Activated naive CD8-positive, alpha-beta T cell treated with anti-CD3 and anti-CD28 coated beads, Interleukin-2, amount 10 ng/mL, durations not matched to agents 7 days and 5 days (primary cell): ENCODE data around the gene RSPH1. TPM values are rescaled to one million over a fixed set of nuclear protein-coding genes. Genes with fewer than 3 reads are reported as not detected.

Experiments
- ATAC-seq: fragments of 150-1000 bp; cut with Tn5 transposase; one replicate; pipeline ENCODE4 v1.10.0; 2021; ENCODE audit warnings: low read depth, moderate library complexity
- POLR2A ChIA-PET: fragments of 350-600 bp; sonication (Branson Sonifier 250); formaldehyde crosslinking; loops from one replicate; lab custom pipeline; 2021; ENCODE audit warnings: antibody characterized with exemption; lab: Charles Lee
- DNase-seq: peaks from one replicate; pipeline ENCODE4 v3.0.0; 2021
- H3K27ac Mint-ChIP-seq: one replicate; pipeline ENCODE4 v1.8.0; 2022; ENCODE audit warnings: mild to moderate bottlenecking, mixed read lengths
- H3K27me3 Mint-ChIP-seq: one replicate; pipeline ENCODE4 v1.8.0; 2022; ENCODE audit warnings: mild to moderate bottlenecking, moderate library complexity, mixed read lengths
- H3K36me3 Mint-ChIP-seq: one replicate; pipeline ENCODE4 v1.8.0; 2021; ENCODE audit warnings: mild to moderate bottlenecking, mixed read lengths
- H3K4me1 Mint-ChIP-seq: one replicate; pipeline ENCODE4 v1.8.0; 2021; ENCODE audit warnings: mixed read lengths
- H3K4me3 Mint-ChIP-seq: one replicate; pipeline ENCODE4 v1.8.0; 2022; ENCODE audit warnings: mild to moderate bottlenecking, moderate library complexity, mixed read lengths
- H3K9me3 Mint-ChIP-seq: one replicate; pipeline ENCODE4 v1.8.0; 2021; ENCODE audit warnings: mixed read lengths
- total RNA-seq, 2 experiments: library from RNA; stranded (reverse); gene quantifications; one replicate each; pipeline ENCODE4 v1.2.3, GENCODE V29; 2021

Gene RSPH1
- total RNA-seq, 2 experiments from 2014 or later: not detected

GRCh38 chr21:42447732-42448131 lies 48.3 kb downstream of the RSPH1 start:
- no peak for DNase-seq
- no peaks in the 10 kb centered on the region for H3K27me3 Mint-ChIP-seq
- ATAC-seq: no peak
- H3K36me3 Mint-ChIP-seq: peaks cover 15% of the 10 kb centered on the region
- no peaks in the 10 kb centered on the region for H3K9me3 Mint-ChIP-seq
- peak overlapping the region; percentile 56 for H3K27ac Mint-ChIP-seq
- H3K4me3 Mint-ChIP-seq: no peak overlapping the region
- peaks cover 23% of the 10 kb centered on the region for H3K4me1 Mint-ChIP-seq
- POLR2A ChIA-PET: interaction anchor here (1.5 kb wide), 1 partner anchor 44 kb away, joined by 7 read pairs; the partner anchor contains the start of gene UBASH3A

DNA sequence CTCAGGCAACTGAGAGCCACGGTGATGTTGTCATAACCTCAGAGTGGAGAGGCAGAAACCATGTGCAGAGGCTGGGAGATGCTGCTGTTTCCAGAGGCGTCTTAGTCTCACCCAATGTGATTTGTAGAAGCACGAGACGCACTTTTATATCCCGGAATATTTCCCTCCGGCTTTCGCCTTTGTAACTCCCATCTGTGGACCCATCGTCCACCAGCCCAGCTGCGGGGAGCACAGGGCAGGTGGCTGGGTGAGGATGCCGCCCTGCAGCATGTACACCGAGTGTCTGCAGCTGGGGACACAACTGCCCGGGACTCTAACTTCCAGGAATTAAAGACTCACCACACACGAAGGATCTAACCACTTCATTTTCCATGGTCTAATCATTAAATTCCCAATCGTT lies 48.8 kb downstream of the RSPH1 start:
- H3K27me3 Mint-ChIP-seq: no peaks in the 10 kb centered on the region
- ATAC-seq (no peak), DNase-seq (no peak)
- no peak overlapping the region for H3K4me3 Mint-ChIP-seq
- POLR2A ChIA-PET: no interaction called here
- H3K9me3 Mint-ChIP-seq: no peaks in the 10 kb centered on the region
- H3K4me1 Mint-ChIP-seq: peaks cover 23% of the 10 kb centered on the region
- peaks cover 16% of the 10 kb centered on the region for H3K36me3 Mint-ChIP-seq
- no peak overlapping the region for H3K27ac Mint-ChIP-seq

GRCh38 chr21:42446531-42446930 lies 49.5 kb downstream of the RSPH1 start:
- POLR2A ChIA-PET: interaction anchor here (1.1 kb wide), 1 partner anchor 25 kb away, joined by 5 read pairs; no protein-coding TSS in a partner anchor
- peak overlapping the region; percentile 8 for H3K27ac Mint-ChIP-seq
- no peaks in the 10 kb centered on the region for H3K27me3 Mint-ChIP-seq
- ATAC-seq (no peak), DNase-seq (no peak)
- H3K9me3 Mint-ChIP-seq: no peaks in the 10 kb centered on the region
- H3K4me1 Mint-ChIP-seq: peaks cover 23% of the 10 kb centered on the region
- H3K36me3 Mint-ChIP-seq: peaks cover 20% of the 10 kb centered on the region
- H3K4me3 Mint-ChIP-seq: no peak overlapping the region

- Mint-ChIP-seq H3K4me1 (peaks cover 18% of the 10 kb centered on the region), H3K36me3 (peaks cover 29% of the 10 kb centered on the region), H3K4me3 (no peak overlapping the region), H3K27ac (no peak overlapping the region), H3K27me3 (no peaks in the 10 kb centered on the region), H3K9me3 (no peaks in the 10 kb centered on the region)
- no peak for ATAC-seq
- POLR2A ChIA-PET: interaction anchor here (0.8 to 1.1 kb wide), 2 partner anchors 24 to 42 kb away, joined by 3 to 5 read pairs; partner anchors contain the start of gene UBASH3A
- DNase-seq: no peak
Observed at GRCh38 chr21:42445311-42445710, 50.7 kb downstream of the RSPH1 start.

GRCh38 chr21:42444745-42445059 lies 51.3 kb downstream of the RSPH1 start:
- H3K4me1 Mint-ChIP-seq: peaks cover 16% of the 10 kb centered on the region
- no peaks in the 10 kb centered on the region for H3K27me3 Mint-ChIP-seq
- H3K36me3 Mint-ChIP-seq: peaks cover 34% of the 10 kb centered on the region
- no peak overlapping the region for H3K4me3 Mint-ChIP-seq
- ATAC-seq (no peak), DNase-seq (no peak)
- H3K27ac Mint-ChIP-seq: no peak overlapping the region
- POLR2A ChIA-PET: interaction anchor here (0.8 kb wide), 1 partner anchor 58 kb away, joined by 3 read pairs; no protein-coding TSS in a partner anchor
- H3K9me3 Mint-ChIP-seq: no peaks in the 10 kb centered on the region

DNA sequence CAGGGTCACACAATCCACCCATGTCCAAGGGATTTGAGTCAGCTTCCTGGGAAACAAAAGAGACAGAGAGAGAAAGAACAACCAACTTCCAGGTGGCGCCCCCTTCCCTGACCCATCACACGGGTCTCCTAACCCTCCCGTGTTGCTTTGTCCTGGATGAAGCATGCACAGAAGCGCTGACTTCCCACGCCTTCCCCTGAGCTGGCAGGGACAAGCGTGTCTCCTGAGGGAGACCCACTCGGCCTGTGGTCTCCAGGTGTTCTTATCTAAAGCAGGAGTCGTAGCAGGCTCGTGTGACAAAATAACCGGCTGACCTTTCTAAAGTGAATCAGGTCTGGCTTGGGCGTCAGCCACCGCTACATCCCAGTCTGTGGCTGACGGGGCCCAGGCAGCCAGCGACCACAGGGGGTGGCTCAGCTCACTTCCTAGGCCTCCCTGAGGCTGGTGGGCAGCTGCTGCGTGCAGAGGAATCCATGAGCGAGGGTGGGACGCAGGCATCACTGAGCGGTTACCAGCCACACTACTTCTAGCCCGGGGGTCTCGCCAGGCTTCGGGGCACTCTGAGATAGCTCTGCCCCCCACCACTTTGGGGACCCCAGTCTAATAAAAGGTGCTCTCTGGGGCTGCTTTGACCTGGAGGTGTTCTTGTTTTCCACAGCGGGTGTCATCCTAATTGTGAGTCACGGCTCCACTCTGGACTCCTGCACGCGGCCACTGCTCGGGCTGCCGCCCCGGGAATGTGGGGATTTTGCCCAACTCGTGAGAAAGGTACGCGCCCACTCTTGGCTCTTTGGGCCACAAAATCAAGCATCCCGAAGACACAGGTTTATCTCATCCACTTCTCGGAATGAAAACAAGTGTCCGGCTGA lies 51.9 kb downstream of the RSPH1 start:
- Mint-ChIP-seq H3K9me3 (no peaks in the 10 kb centered on the region), H3K27me3 (no peaks in the 10 kb centered on the region), H3K36me3 (peaks cover 40% of the 10 kb centered on the region), H3K27ac (no peak overlapping the region), H3K4me1 (peaks cover 20% of the 10 kb centered on the region), H3K4me3 (no peak overlapping the region)
- DNase-seq: no peak
- ATAC-seq: no peak
- POLR2A ChIA-PET: interaction anchor here (0.8 kb wide), 1 partner anchor 57 kb away, joined by 3 read pairs; no protein-coding TSS in a partner anchor

- no peak for ATAC-seq
- no peak overlapping the region for H3K27ac Mint-ChIP-seq
- H3K4me1 Mint-ChIP-seq: peaks cover 20% of the 10 kb centered on the region
- POLR2A ChIA-PET: no interaction called here
- no peaks in the 10 kb centered on the region for H3K9me3 Mint-ChIP-seq
- H3K27me3 Mint-ChIP-seq: no peaks in the 10 kb centered on the region
- H3K36me3 Mint-ChIP-seq: peaks cover 47% of the 10 kb centered on the region
- DNase-seq: no peak
- no peak overlapping the region for H3K4me3 Mint-ChIP-seq
Observed at GRCh38 chr21:42443181-42443785, 52.7 kb downstream of the RSPH1 start.

DNA sequence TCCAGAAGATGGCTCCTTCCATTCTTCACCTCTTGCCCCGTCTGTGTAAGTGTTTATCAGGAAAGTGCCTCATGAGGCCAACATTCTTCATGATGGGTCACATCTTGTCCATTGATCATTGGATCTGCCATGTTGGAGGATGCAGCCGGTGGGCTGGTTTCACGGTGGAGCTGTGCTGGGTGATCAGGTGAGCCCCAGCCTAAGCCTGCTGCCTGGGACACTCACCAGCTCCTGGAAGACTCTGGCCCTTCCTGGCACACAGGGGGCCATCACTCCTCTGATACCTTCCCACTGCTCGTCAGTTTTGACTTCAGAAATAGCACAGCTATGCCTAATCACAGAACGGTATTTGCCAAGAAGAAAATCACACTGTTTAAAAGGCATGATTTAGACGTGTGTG lies 54.1 kb downstream of the RSPH1 start:
- Mint-ChIP-seq H3K36me3 (peaks cover 48% of the 10 kb centered on the region), H3K27me3 (no peaks in the 10 kb centered on the region), H3K9me3 (no peaks in the 10 kb centered on the region), H3K4me3 (no peak overlapping the region), H3K4me1 (peaks cover 24% of the 10 kb centered on the region), H3K27ac (peak overlapping the region; percentile 35)
- ATAC-seq: no peak
- no peak for DNase-seq
- POLR2A ChIA-PET: interaction anchor here (1.4 kb wide), 2 partner anchors 38 to 49 kb away, joined by 3 read pairs; no protein-coding TSS in a partner anchor

DNA sequence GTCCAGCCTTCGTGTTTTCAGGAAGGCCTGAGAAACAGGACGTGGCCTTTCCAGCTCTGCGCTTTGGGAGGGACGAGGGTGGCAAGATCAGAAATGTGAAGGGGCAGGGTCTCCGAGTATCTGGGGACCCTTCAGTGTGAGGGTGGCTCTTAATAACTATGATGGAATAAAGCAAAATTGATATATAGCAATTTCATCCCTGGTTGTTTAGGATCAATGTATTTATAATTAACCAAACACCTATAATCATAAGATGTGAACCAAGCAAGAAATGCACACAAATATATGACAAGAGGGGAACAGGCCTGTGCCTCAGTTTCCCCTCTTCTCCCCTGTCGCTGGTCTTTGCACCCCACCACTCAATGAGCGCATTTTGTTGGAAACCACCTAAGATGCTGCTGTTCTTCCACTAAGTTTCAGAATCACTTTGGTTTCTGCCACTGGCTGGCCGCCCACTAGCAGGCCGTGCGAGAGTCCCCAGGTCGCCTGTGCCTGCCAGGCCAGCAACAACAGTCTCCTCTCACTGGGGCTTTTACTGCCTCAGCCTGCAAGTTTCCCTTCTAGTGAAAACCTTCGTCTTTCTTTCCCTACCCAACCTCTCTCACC lies 55.7 kb downstream of the RSPH1 start:
- POLR2A ChIA-PET: no interaction called here
- no peak for DNase-seq
- no peak overlapping the region for H3K4me3 Mint-ChIP-seq
- peaks cover 56% of the 10 kb centered on the region for H3K36me3 Mint-ChIP-seq
- peaks cover 2% of the 10 kb centered on the region for H3K9me3 Mint-ChIP-seq
- ATAC-seq: no peak
- peak overlapping the region; percentile 75 for H3K27ac Mint-ChIP-seq
- H3K27me3 Mint-ChIP-seq: no peaks in the 10 kb centered on the region
- H3K4me1 Mint-ChIP-seq: peaks cover 26% of the 10 kb centered on the region

DNA sequence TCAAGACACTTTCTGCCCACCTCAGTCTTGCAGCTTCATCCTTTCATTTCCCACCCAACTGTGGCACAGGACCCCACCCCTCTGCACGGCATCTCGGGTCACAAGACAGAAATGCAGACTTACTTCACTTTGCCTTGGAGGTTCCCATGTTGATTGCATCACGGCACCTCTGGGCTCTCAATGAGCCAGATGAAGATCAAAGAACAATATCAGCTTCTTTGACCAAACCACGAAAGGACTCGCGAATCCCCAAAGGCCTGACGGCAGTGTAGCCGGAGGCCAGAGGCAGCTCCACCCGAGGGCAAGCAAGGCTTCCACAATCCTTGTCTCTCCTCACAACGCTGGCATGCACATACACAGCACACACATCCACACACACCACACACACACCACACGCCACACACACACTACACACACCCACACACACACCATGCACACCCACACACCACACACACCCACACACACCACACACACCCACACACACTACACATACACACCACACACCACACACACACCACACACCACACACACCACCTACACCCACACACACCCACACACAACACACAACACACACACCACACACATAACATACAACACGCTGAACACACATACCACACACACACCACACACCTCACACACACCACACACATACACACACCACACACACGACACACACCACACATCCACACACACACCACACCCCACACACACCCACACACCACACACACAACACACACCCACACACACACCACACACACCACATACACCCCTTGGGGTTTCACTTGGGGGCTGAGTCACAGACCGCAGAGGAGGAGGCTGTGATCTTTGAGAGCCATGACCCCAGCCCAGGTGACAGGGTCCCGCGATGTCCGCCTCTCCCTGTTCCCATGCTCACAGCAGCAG lies 56.5 kb downstream of the RSPH1 start:
- no peaks in the 10 kb centered on the region for H3K27me3 Mint-ChIP-seq
- H3K4me3 Mint-ChIP-seq: no peak overlapping the region
- H3K9me3 Mint-ChIP-seq: peaks cover 2% of the 10 kb centered on the region
- H3K36me3 Mint-ChIP-seq: peaks cover 63% of the 10 kb centered on the region
- POLR2A ChIA-PET: no interaction called here
- peak overlapping the region; percentile 75 for H3K27ac Mint-ChIP-seq
- H3K4me1 Mint-ChIP-seq: peaks cover 33% of the 10 kb centered on the region
- ATAC-seq: peak; percentile 7
- no peak for DNase-seq

DNA sequence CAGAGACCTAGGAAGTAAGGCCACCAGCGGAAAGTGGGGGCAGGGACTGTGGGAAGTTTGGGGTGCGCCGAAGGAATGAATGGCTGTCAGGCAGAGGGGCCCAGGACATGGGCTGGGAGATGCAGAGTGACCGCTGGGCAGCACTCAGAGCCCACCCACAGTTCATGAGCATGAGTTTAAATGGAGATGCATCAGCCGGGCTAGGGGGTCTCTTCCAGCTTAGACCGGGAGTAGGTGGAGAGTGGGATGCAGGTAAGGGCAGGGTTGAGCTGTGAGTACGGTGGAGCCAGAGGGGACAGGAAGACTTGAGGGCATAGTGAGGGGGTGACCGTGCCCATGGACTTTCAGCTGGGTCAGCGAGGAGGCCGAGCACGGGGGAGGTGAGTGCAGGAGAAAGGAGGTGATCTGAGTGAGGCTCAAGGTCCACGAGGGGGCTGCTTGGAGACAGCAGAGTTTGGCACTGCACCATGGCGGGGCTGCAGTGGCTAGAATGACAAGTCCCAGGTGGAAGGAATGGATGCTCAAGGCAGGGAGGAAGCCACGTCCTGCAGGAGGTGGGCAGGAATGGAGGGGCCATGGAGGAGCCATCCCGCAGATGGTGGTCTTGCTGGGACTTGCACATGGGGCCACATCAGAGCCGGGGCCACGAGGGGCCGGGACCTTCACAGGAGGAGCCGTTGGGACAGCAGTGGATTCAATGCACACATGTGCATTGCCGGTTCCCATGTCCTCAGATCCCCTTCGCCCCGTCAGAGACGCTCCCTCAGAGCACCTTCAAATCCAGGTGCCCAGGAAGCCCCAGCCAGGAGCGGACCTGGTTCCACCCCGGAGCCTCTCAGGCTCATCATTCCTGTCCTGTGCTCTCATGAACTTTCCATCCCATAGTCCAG lies 57.5 kb downstream of the RSPH1 start:
- POLR2A ChIA-PET: no interaction called here
- ATAC-seq: no peak
- H3K4me3 Mint-ChIP-seq: no peak overlapping the region
- DNase-seq: no peak
- peaks cover 42% of the 10 kb centered on the region for H3K4me1 Mint-ChIP-seq
- H3K27ac Mint-ChIP-seq: peak overlapping the region; percentile 66
- peaks cover 73% of the 10 kb centered on the region for H3K36me3 Mint-ChIP-seq
- H3K27me3 Mint-ChIP-seq: no peaks in the 10 kb centered on the region
- peaks cover 2% of the 10 kb centered on the region for H3K9me3 Mint-ChIP-seq

DNA sequence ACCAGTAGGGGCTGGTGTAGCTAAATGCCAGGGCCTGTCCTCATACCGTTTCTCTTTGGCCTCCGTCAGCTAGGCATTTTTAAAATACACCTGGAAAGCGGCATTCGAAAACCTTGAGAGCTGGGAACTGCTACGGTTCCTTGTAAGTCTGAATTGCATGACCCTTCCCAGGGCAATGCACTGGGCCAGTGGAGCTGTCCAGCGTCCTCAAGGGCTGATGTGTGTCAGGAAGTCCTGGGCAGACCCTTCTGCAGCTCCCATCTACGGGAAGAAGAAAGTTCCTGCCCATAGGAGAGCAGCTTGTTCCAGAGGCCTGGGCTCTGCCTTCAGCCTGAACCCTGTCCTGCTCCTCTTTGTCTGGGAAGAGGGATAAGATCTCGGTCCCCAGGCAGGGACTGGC lies 58.2 kb downstream of the RSPH1 start:
- no peak for DNase-seq
- Mint-ChIP-seq H3K36me3 (peaks cover 81% of the 10 kb centered on the region), H3K9me3 (peaks cover 2% of the 10 kb centered on the region), H3K4me1 (peaks cover 42% of the 10 kb centered on the region), H3K27ac (no peak overlapping the region), H3K4me3 (no peak overlapping the region), H3K27me3 (no peaks in the 10 kb centered on the region)
- POLR2A ChIA-PET: no interaction called here
- ATAC-seq: no peak
